K562 (cell line): ENCODE data around the gene NFATC2. TPM values are rescaled to one million over a fixed set of nuclear protein-coding genes. Genes with fewer than 3 reads are reported as not detected.

Experiments
- ATAC-seq: fragments of 200-7000 bp; cut with Tn5 transposase; 3 replicates; pipeline ENCODE4 v1.9.1; 2020; ENCODE audit warnings: moderate library complexity
- BruUV-seq: library from RNA; stranded (reverse); fragments of 400-500 nt; replicated peaks from 2 replicates; lab custom pipeline; 2021; lab: Mats Ljungman, UMichigan
- CTCF ChIA-PET: fragments of 300-600 bp; formaldehyde crosslinking; extraction: SDS; loops from one replicate; lab custom pipeline; 2021; ENCODE audit warnings: low intra/inter-chr PET ratio; lab: Yijun Ruan, JAX
- POLR2A ChIA-PET: fragments of 300-600, 350-650 bp; sonication (Branson Sonifier 250); formaldehyde crosslinking; extraction: SDS; loops from one replicate; lab custom pipeline; 2021; ENCODE audit warnings: antibody characterized with exemption, inconsistent platforms; lab: Yijun Ruan, JAX
- DNase-seq, 4 experiments: peaks; one replicate each; pipeline versions ENCODE4 v3.0.0 to v3.0.0-alpha.2; 2011 to 2018; ENCODE audit warnings: low spot score in 3 of 4, mixed read lengths in 3 of 4; ENCODE audit errors: extremely low read depth in 1 of 4
- FAIRE-seq: peaks from 2 replicates; lab custom pipeline; 2011; peaks lifted over from hg19 to GRCh38; lab: Jason Lieb, UNC
- H2AFZ ChIP-seq: 2 replicates; pipeline ENCODE4 v1.6.0; 2011; ENCODE audit warnings: low read depth, low read length, control low read depth, inconsistent platforms
- H3K27ac ChIP-seq: fragments of 200-600 bp; 3 replicates; pipeline ENCODE4 v1.8.0; 2011; ENCODE audit warnings: low read depth, mild to moderate bottlenecking, control low read depth, inconsistent platforms, low read length, moderate library complexity, mixed read lengths; ENCODE audit errors: extremely low read depth
- H3K27me3 ChIP-seq, 2 experiments: fragments of 300-600 bp in 1 of 2; 2 replicates in 1 of 2; 3 replicates in 1 of 2; pipeline versions ENCODE4 v1.6.0 to v1.8.0; 2011; ENCODE audit warnings: inconsistent platforms in 2 of 2, low read length in 2 of 2, mild to moderate bottlenecking in 1 of 2, mixed read lengths in 1 of 2, moderate library complexity in 1 of 2; ENCODE audit not compliant: control insufficient read depth in 2 of 2, insufficient read depth in 2 of 2
- H3K36me3 ChIP-seq: fragments of 300-600 bp; 3 replicates; pipeline ENCODE4 v1.8.0; 2011; ENCODE audit warnings: mild to moderate bottlenecking, low read length, inconsistent platforms; ENCODE audit not compliant: control insufficient read depth, insufficient read depth
- H3K4me1 ChIP-seq, 2 experiments: fragments of 200-600 bp in 1 of 2; replicated peaks in 1 of 2; 2 replicates in 1 of 2; 3 replicates in 1 of 2; pipeline versions ENCODE4 v1.5.1 to v1.8.0; 2011; ENCODE audit warnings: inconsistent platforms in 2 of 2, low read length in 2 of 2, mild to moderate bottlenecking in 1 of 2, mixed read lengths in 1 of 2, moderate library complexity in 1 of 2; ENCODE audit not compliant: control insufficient read depth in 2 of 2, insufficient read depth in 2 of 2
- H3K4me2 ChIP-seq: 2 replicates; pipeline ENCODE4 v1.6.1; 2011; ENCODE audit warnings: low read length, control low read depth, inconsistent platforms, mixed read lengths; ENCODE audit not compliant: insufficient read depth
- H3K4me3 ChIP-seq: fragments of 200-600 bp; sonication (generic), shearing (Covaris generic); 2 replicates; pipeline ENCODE4 v1.5.1; 2016; ENCODE audit warnings: control low read depth, inconsistent platforms
- H3K79me2 ChIP-seq: fragments of 200-600 bp; 3 replicates; pipeline ENCODE4 v1.8.0; 2011; ENCODE audit warnings: low read length, inconsistent platforms; ENCODE audit not compliant: control insufficient read depth, insufficient read depth
- H3K9ac ChIP-seq, 2 experiments: 2 replicates each; pipeline versions ENCODE4 v1.6.0 to v1.6.1; 2011; ENCODE audit warnings: low read depth in 2 of 2, low read length in 2 of 2, control low read depth in 1 of 2, inconsistent platforms in 1 of 2, mild to moderate bottlenecking in 1 of 2, mixed read lengths in 1 of 2; ENCODE audit not compliant: insufficient read depth in 1 of 2
- H3K9me1 ChIP-seq: one replicate; pipeline ENCODE4 v1.6.0; 2011; ENCODE audit warnings: inconsistent platforms, mild to moderate bottlenecking, low read length, moderate library complexity; ENCODE audit not compliant: control insufficient read depth, insufficient read depth
- H3K9me3 ChIP-seq: replicated peaks from 2 replicates; pipeline ENCODE4 v1.5.1; 2011; ENCODE audit warnings: low read depth, low read length, inconsistent platforms; ENCODE audit not compliant: control insufficient read depth, insufficient read depth
- H4K20me1 ChIP-seq: replicated peaks from 2 replicates; pipeline ENCODE4 v1.6.1; 2011; ENCODE audit warnings: low read length, inconsistent platforms, mixed read lengths; ENCODE audit not compliant: control insufficient read depth, insufficient read depth
- CBX1 ChIP-seq: sonication (generic); IDR thresholded peaks from 2 replicates; pipeline ENCODE4 v1.6.1; 2016; ENCODE audit warnings: antibody characterized with exemption, low read depth, mild to moderate bottlenecking
- CEBPB ChIP-seq: fragments of 450-650 bp; IDR thresholded peaks from 2 replicates; pipeline ENCODE4 v1.6.1; 2016; ENCODE audit warnings: missing genetic modification characterization, missing compliant biosample characterization
- E2F5 ChIP-seq: sonication (generic); formaldehyde crosslinking; IDR thresholded peaks from 2 replicates; pipeline ENCODE4 v1.8.0; 2022; ENCODE audit warnings: mild to moderate bottlenecking, missing genetic modification reagents
- ETV5 ChIP-seq: sonication (generic); formaldehyde crosslinking; IDR thresholded peaks from 2 replicates; pipeline ENCODE4 v1.4.0; 2020; ENCODE audit warnings: low read depth, mild to moderate bottlenecking, missing genetic modification reagents
- GTF2E2 ChIP-seq: fragments of 200-800 bp; sonication (Bioruptor generic); IDR thresholded peaks from 2 replicates; pipeline ENCODE4 v1.6.1; 2016; ENCODE audit warnings: missing genetic modification characterization, missing compliant biosample characterization
- POLR2AphosphoS5 ChIP-seq: IDR thresholded peaks from 2 replicates; pipeline ENCODE4 v1.6.1; 2011; ENCODE audit warnings: mild to moderate bottlenecking, low read depth, low read length, moderate library complexity; ENCODE audit not compliant: control insufficient read depth, insufficient read depth
- RAD51 ChIP-seq: fragments of 450-650 bp; IDR thresholded peaks from 2 replicates; pipeline ENCODE4 v1.7.1; 2016; ENCODE audit warnings: low read depth, mild to moderate bottlenecking, borderline replicate concordance
- SIN3A ChIP-seq, 2 experiments: fragments of 150-350 bp in 1 of 2; IDR thresholded peaks; 2 replicates each; pipeline ENCODE4 v1.6.1; 2011 to 2016; ENCODE audit warnings: borderline replicate concordance in 2 of 2, low read depth in 2 of 2, low read length in 2 of 2, mild to moderate bottlenecking in 2 of 2, moderate library complexity in 2 of 2; ENCODE audit not compliant: control insufficient read depth in 1 of 2
- ZNF280A ChIP-seq: fragments of 450-650 bp; IDR thresholded peaks from 2 replicates; pipeline ENCODE4 v1.6.1; 2018; ENCODE audit warnings: mild to moderate bottlenecking, low read depth; ENCODE audit not compliant: partially characterized antibody
- ZNF316 ChIP-seq: fragments of 450-650 bp; IDR thresholded peaks from 2 replicates; pipeline ENCODE4 v1.6.1; 2016
- ZNF431 ChIP-seq: sonication (generic); formaldehyde crosslinking; IDR thresholded peaks from 2 replicates; pipeline ENCODE4 v1.8.0; 2022; ENCODE audit warnings: mild to moderate bottlenecking, missing genetic modification reagents
- WGBS: fragments of 100-300 bp; shearing (Covaris generic); methylation state at CpG from one replicate; pipeline ENCODE4 v1.1.6; 2016; ENCODE audit warnings: low coverage, mixed read lengths; ENCODE audit not compliant: insufficient coverage; ENCODE audit errors: missing lambda C conversion rate; 5-methylcytosine and 5-hydroxymethylcytosine counted together
- in situ Hi-C: fragments of 300-500 bp; cut with MboI; formaldehyde crosslinking; loops from 4 replicates; pipeline ENCODE4 v1.15.0; 2018; ENCODE audit warnings: inconsistent platforms, mixed read lengths
- intact Hi-C: fragments of 100-400 bp; cut with micrococcal nuclease; formaldehyde crosslinking; loops from 2 replicates; pipeline ENCODE4 v1.14.2; 2022
- polyA plus RNA-seq, 8 experiments: library from polyadenylated mRNA; depleted of rRNA in 4 of 8; stranded (reverse) in 5 of 8; unstranded in 3 of 8; fragments of >200 nt; fragmentation: Nextera tagmentation in 2 of 8; fragmentation: Illumina TruSeq in 1 of 8; extraction: Ambion mirVana in 2 of 8; extraction: Trizol in 1 of 8; gene quantifications; 2 replicates each; pipeline versions ENCODE4 v1.2.1 to v1.2.3, GENCODE V29; 2011 to 2014; ENCODE audit warnings: inconsistent platforms in 1 of 8, missing spikeins in 1 of 8
- total RNA-seq, 7 experiments: library from RNA; depleted of rRNA in 6 of 7; stranded (reverse); fragments of >200 nt in 6 of 7; fragmentation: Illumina TruSeq in 2 of 7; extraction: Trizol in 2 of 7; gene quantifications; 2 replicates each; pipeline versions ENCODE4 v1.2.1 to v1.2.3, GENCODE V29; 2011 to 2021; ENCODE audit warnings: low replicate concordance in 1 of 7
- TF ChIP-seq, protein P1 (sequence below), 2 experiments: fragments of 450-650 bp; IDR thresholded peaks; 2 replicates each; pipeline ENCODE4 v1.6.1; 2018; ENCODE audit warnings: mild to moderate bottlenecking in 2 of 2, low read depth in 1 of 2; ENCODE audit not compliant: partially characterized antibody in 2 of 2

Gene NFATC2
- total and polyA plus RNA-seq, 9 of the 15 experiments (the other 6 are each of a cell fraction or from before 2014, with no cell fraction given) = 1.9 to 11.2 (median 3.0) TPM

- H3K4me3 ChIP-seq = no peak overlapping the region
- CTCF ChIA-PET = no interaction called here
- intact Hi-C loops = no loop called here
These were observed 160.2 kb downstream of the NFATC2 start for GRCh38 chr20:51382111-51382985.

More at GRCh38 chr20:51382111-51382985, 160.2 kb downstream of the NFATC2 start:
- H3K9me3 ChIP-seq = no peaks in the 10 kb centered on the region
- no peaks in the 10 kb centered on the region for H3K36me3 ChIP-seq
- no peak overlapping the region for H3K27ac ChIP-seq
- H3K79me2 ChIP-seq = no peaks in the 10 kb centered on the region
- DNase-seq (no peak), FAIRE-seq (no peak), ATAC-seq (no peak)
- H3K9ac ChIP-seq = no peak overlapping the region
- H2AFZ ChIP-seq = no peak overlapping the region
- no peak for TF ChIP-seq RAD51
- no peak for TF ChIP-seq ETV5 (CRISPR knock-in tag)
- no peak for TF ChIP-seq E2F5 (CRISPR knock-in tag)
- no peak for TF ChIP-seq CEBPB (tag)
- TF ChIP-seq SIN3A (IDR thresholded peaks at IDR 0.05; ENCODE audit: borderline replicate concordance in 2 of 2, control insufficient read depth in 1 of 2, low read depth in 2 of 2, low read length in 2 of 2) = no peak
- no peak for TF ChIP-seq CBX1
- TF ChIP-seq, protein P1, sequence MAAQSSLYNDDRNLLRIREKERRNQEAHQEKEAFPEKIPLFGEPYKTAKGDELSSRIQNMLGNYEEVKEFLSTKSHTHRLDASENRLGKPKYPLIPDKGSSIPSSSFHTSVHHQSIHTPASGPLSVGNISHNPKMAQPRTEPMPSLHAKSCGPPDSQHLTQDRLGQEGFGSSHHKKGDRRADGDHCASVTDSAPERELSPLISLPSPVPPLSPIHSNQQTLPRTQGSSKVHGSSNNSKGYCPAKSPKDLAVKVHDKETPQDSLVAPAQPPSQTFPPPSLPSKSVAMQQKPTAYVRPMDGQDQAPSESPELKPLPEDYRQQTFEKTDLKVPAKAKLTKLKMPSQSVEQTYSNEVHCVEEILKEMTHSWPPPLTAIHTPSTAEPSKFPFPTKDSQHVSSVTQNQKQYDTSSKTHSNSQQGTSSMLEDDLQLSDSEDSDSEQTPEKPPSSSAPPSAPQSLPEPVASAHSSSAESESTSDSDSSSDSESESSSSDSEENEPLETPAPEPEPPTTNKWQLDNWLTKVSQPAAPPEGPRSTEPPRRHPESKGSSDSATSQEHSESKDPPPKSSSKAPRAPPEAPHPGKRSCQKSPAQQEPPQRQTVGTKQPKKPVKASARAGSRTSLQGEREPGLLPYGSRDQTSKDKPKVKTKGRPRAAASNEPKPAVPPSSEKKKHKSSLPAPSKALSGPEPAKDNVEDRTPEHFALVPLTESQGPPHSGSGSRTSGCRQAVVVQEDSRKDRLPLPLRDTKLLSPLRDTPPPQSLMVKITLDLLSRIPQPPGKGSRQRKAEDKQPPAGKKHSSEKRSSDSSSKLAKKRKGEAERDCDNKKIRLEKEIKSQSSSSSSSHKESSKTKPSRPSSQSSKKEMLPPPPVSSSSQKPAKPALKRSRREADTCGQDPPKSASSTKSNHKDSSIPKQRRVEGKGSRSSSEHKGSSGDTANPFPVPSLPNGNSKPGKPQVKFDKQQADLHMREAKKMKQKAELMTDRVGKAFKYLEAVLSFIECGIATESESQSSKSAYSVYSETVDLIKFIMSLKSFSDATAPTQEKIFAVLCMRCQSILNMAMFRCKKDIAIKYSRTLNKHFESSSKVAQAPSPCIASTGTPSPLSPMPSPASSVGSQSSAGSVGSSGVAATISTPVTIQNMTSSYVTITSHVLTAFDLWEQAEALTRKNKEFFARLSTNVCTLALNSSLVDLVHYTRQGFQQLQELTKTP (IDR thresholded peaks at IDR 0.05; ENCODE audit: low read depth in 1 of 2, partially characterized antibody in 2 of 2) = no peak
- TF ChIP-seq ZNF431 (CRISPR knock-in tag) = no peak
- no peak for TF ChIP-seq GTF2E2
- TF ChIP-seq ZNF280A = no peak
- no peak for TF ChIP-seq ZNF316
- TF ChIP-seq POLR2AphosphoS5 = no peak
- no peak overlapping the region for H3K4me2 ChIP-seq
- BruUV-seq = no TSS peak
- 54% methylated on average over 17 of the region's 17 CpGs for WGBS
- no peaks in the 10 kb centered on the region for H3K9me1 ChIP-seq
- H3K27me3 ChIP-seq = no peaks in the 10 kb centered on the region
- in situ Hi-C loops = no loop called here
- POLR2A ChIA-PET = no interaction called here
- H3K4me1 ChIP-seq = peaks cover 28 to 37% of the 10 kb centered on the region in 2 experiments
- no peaks in the 10 kb centered on the region for H4K20me1 ChIP-seq
